Neural cell (in vitro differentiated cells): ENCODE measurements around the gene SRC. TPM values are rescaled to one million over a fixed set of nuclear protein-coding genes. Genes with fewer than 3 reads are reported as not detected.

Source experiments
- H2AFZ ChIP-seq: fragments of 200-600, 300-800 bp; sonication (generic), shearing (Covaris generic); 2 replicates; pipeline ENCODE4 v1.6.0; 2014; ENCODE audit warnings: low read depth, mild to moderate bottlenecking, antibody characterized with exemption, low read length, moderate library complexity
- H3F3A ChIP-seq: fragments of 200-600 bp; shearing (Covaris generic); 2 replicates; pipeline ENCODE4 v1.6.1; 2016; ENCODE audit warnings: mild to moderate bottlenecking, moderate library complexity, mixed read lengths, antibody characterized with exemption, low read length; ENCODE audit not compliant: insufficient read depth, poor library complexity, severe bottlenecking
- H3K27ac ChIP-seq: fragments of 200-600, 300-800 bp; sonication (generic), shearing (Covaris generic); 2 replicates; pipeline ENCODE4 v1.5.1; 2014; ENCODE audit warnings: mild to moderate bottlenecking, low read length, moderate library complexity
- H3K27me3 ChIP-seq: fragments of 300-800, 200-600 bp; sonication (generic), shearing (Covaris generic); 2 replicates; pipeline ENCODE4 v1.6.0; 2014; ENCODE audit warnings: mild to moderate bottlenecking, low read depth, low read length, moderate library complexity; ENCODE audit not compliant: insufficient read depth
- H3K36me3 ChIP-seq: fragments of 300-800, 200-600 bp; sonication (generic), shearing (Covaris generic); 2 replicates; pipeline ENCODE4 v1.5.1; 2014; ENCODE audit warnings: mild to moderate bottlenecking, antibody characterized with exemption, low read length, moderate library complexity; ENCODE audit not compliant: insufficient read depth
- H3K4me2 ChIP-seq: fragments of 300-800, 200-600 bp; sonication (generic), shearing (Covaris generic); 2 replicates; pipeline ENCODE4 v1.6.0; 2014; ENCODE audit warnings: mild to moderate bottlenecking, low read length
- H3K4me3 ChIP-seq: fragments of 300-800, 200-600 bp; sonication (generic), shearing (Covaris generic); 2 replicates; pipeline ENCODE4 v1.5.1; 2014; ENCODE audit warnings: mild to moderate bottlenecking, low read length, moderate library complexity
- H3K79me2 ChIP-seq: fragments of 200-600 bp; shearing (Covaris generic); replicated peaks from 2 replicates; pipeline ENCODE4 v1.6.0; 2014; ENCODE audit warnings: mild to moderate bottlenecking, low read length, moderate library complexity; ENCODE audit not compliant: insufficient read depth
- H3K9ac ChIP-seq: fragments of 300-800, 200-600 bp; sonication (generic), shearing (Covaris generic); 2 replicates; pipeline ENCODE4 v1.6.1; 2016; ENCODE audit warnings: mild to moderate bottlenecking, low read length, mixed read lengths
- H3K9me2 ChIP-seq: fragments of 200-600 bp; shearing (Covaris generic); 2 replicates; pipeline ENCODE4 v1.6.1; 2016; ENCODE audit warnings: mild to moderate bottlenecking, low read length, mixed read lengths; ENCODE audit not compliant: insufficient read depth
- H3K9me3 ChIP-seq: fragments of 200-600, 300-800 bp; sonication (generic), shearing (Covaris generic); 2 replicates; pipeline ENCODE4 v1.6.1; 2016; ENCODE audit warnings: mild to moderate bottlenecking, mixed run types, low read length, moderate library complexity, mixed read lengths
- H4K20me1 ChIP-seq: fragments of 200-600 bp; shearing (Covaris generic); 2 replicates; pipeline ENCODE4 v1.6.1; 2016; ENCODE audit warnings: mild to moderate bottlenecking, mixed run types; ENCODE audit not compliant: insufficient read depth
- EP300 ChIP-seq: fragments of 450-650 bp; conservative IDR thresholded peaks from 2 replicates; pipeline ENCODE4 v1.6.1; 2014; ENCODE audit warnings: antibody characterized with exemption, mild to moderate bottlenecking, moderate library complexity; ENCODE audit not compliant: poor library complexity, severe bottlenecking
- EZH2 ChIP-seq: fragments of 200-600, 300-800 bp; shearing (Covaris generic), sonication (generic); IDR thresholded peaks from 2 replicates; pipeline ENCODE4 v1.6.1; 2014; ENCODE audit warnings: antibody characterized with exemption, low read length, borderline replicate concordance, mild to moderate bottlenecking; ENCODE audit not compliant: insufficient read depth, poor library complexity, severe bottlenecking
- MXI1 ChIP-seq: fragments of 450-650 bp; conservative IDR thresholded peaks from 2 replicates; pipeline ENCODE4 v1.6.1; 2014; ENCODE audit warnings: antibody characterized with exemption, mild to moderate bottlenecking; ENCODE audit not compliant: poor library complexity, severe bottlenecking
- POLR2AphosphoS5 ChIP-seq: IDR thresholded peaks from 2 replicates; pipeline ENCODE4 v1.6.1; 2012
- RAD21 ChIP-seq: fragments of 450-650 bp; conservative IDR thresholded peaks from 2 replicates; pipeline ENCODE4 v1.6.1; 2014; ENCODE audit warnings: antibody characterized with exemption, mild to moderate bottlenecking, moderate library complexity
- SMC3 ChIP-seq: fragments of 450-650 bp; conservative IDR thresholded peaks from 2 replicates; pipeline ENCODE4 v1.6.1; 2014; ENCODE audit warnings: antibody characterized with exemption, mild to moderate bottlenecking, moderate library complexity; ENCODE audit not compliant: poor library complexity
- TAF1 ChIP-seq: IDR thresholded peaks from 2 replicates; pipeline ENCODE4 v1.6.1; 2012; ENCODE audit warnings: low read depth
- polyA plus RNA-seq: library from polyadenylated mRNA; depleted of rRNA; stranded (reverse); fragments of >200 nt; gene quantifications from 2 replicates; pipeline ENCODE4 v1.2.3, GENCODE V29; 2014
- TF ChIP-seq, protein P1 (sequence below): fragments of 450-650 bp; IDR thresholded peaks from 2 replicates; pipeline ENCODE4 v1.5.1; 2014; ENCODE audit warnings: antibody characterized with exemption, mild to moderate bottlenecking, moderate library complexity; ENCODE audit not compliant: poor library complexity, severe bottlenecking
- TF ChIP-seq, protein P2 (sequence below): IDR thresholded peaks from 2 replicates; pipeline ENCODE4 v1.6.1; 2012; ENCODE audit warnings: borderline replicate concordance

The SRC gene
- polyA plus RNA-seq, 1 donor from 2014 or later: 39.0 TPM

DNA sequence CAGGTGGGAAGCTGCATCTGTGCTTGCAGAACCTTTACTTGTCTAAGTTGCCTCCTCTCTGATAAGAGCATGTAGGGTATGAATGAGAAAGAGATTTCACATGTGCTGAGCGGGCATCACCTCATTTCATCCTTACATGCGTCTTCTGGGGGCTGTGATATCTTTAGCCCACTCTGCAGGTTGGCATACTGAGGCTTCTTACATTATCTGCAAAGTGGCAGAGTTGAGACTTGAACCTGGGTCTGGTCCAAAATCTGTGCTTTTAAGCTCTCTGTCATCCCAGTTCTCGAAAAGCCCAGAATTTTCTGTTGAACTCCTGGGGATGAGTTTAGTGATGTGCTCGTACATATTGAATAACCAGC lies 2.0 kb upstream of the SRC start:
- no peak overlapping the region for H3K27ac ChIP-seq
- no peak overlapping the region for H3K9ac ChIP-seq
- TF ChIP-seq POLR2AphosphoS5 (no peak), SMC3 (no peak), MXI1 (no peak), RAD21 (no peak), TAF1 (no peak), EP300 (no peak), EZH2 (no peak)
- TF ChIP-seq, protein P1, sequence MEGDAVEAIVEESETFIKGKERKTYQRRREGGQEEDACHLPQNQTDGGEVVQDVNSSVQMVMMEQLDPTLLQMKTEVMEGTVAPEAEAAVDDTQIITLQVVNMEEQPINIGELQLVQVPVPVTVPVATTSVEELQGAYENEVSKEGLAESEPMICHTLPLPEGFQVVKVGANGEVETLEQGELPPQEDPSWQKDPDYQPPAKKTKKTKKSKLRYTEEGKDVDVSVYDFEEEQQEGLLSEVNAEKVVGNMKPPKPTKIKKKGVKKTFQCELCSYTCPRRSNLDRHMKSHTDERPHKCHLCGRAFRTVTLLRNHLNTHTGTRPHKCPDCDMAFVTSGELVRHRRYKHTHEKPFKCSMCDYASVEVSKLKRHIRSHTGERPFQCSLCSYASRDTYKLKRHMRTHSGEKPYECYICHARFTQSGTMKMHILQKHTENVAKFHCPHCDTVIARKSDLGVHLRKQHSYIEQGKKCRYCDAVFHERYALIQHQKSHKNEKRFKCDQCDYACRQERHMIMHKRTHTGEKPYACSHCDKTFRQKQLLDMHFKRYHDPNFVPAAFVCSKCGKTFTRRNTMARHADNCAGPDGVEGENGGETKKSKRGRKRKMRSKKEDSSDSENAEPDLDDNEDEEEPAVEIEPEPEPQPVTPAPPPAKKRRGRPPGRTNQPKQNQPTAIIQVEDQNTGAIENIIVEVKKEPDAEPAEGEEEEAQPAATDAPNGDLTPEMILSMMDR: no peak
- TF ChIP-seq, protein P2, sequence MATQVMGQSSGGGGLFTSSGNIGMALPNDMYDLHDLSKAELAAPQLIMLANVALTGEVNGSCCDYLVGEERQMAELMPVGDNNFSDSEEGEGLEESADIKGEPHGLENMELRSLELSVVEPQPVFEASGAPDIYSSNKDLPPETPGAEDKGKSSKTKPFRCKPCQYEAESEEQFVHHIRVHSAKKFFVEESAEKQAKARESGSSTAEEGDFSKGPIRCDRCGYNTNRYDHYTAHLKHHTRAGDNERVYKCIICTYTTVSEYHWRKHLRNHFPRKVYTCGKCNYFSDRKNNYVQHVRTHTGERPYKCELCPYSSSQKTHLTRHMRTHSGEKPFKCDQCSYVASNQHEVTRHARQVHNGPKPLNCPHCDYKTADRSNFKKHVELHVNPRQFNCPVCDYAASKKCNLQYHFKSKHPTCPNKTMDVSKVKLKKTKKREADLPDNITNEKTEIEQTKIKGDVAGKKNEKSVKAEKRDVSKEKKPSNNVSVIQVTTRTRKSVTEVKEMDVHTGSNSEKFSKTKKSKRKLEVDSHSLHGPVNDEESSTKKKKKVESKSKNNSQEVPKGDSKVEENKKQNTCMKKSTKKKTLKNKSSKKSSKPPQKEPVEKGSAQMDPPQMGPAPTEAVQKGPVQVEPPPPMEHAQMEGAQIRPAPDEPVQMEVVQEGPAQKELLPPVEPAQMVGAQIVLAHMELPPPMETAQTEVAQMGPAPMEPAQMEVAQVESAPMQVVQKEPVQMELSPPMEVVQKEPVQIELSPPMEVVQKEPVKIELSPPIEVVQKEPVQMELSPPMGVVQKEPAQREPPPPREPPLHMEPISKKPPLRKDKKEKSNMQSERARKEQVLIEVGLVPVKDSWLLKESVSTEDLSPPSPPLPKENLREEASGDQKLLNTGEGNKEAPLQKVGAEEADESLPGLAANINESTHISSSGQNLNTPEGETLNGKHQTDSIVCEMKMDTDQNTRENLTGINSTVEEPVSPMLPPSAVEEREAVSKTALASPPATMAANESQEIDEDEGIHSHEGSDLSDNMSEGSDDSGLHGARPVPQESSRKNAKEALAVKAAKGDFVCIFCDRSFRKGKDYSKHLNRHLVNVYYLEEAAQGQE: no peak
- H2AFZ ChIP-seq: no peak overlapping the region
- H3K9me3 ChIP-seq: no peaks in the 10 kb centered on the region
- no peaks in the 10 kb centered on the region for H3K27me3 ChIP-seq
- no peak overlapping the region for H3K4me3 ChIP-seq
- peaks cover 30% of the 10 kb centered on the region for H3K79me2 ChIP-seq
- no peaks in the 10 kb centered on the region for H3K36me3 ChIP-seq
- no peaks in the 10 kb centered on the region for H4K20me1 ChIP-seq
- no peaks in the 10 kb centered on the region for H3F3A ChIP-seq
- no peaks in the 10 kb centered on the region for H3K9me2 ChIP-seq
- no peak overlapping the region for H3K4me2 ChIP-seq

DNA sequence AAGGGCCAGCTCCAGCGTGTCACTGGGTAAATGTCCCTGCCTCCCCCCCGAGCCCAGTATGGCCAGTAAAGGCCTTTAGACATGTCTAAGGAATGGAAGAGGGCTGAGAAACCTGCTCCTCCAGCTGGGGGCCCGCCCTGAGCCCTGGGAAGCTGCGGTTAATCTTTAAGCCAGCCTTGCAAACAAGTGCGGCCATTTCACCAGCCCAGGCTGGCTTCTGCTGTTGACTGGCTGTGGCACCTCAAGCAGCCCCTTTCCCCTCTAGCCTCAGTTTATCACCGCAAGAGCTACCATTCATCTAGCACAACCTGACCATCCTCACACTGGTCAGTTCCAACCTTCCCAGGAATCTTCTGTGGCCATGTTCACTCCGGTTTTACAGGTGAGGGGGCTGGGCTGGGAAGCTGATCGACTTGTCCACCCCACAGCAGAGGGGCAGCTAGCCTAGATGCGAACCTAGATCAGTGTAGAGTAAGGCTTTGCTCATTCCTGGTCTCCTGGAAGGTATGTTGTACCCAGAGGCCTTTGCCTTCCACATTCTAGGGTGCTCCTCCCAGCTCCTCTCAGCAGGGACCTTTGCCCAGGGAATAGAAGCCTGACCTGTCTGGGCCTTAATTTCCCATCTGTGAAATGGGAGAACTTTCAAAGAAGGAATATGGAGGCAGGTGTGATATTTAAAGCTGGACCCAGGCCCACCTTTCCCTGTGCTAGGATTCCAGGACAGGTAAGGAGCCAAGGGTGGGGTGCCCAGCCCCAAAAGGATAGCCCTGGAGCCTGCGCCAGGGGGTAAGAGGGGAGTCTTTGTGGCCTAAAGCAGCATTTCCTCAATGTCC lies 1.2 kb upstream of the SRC start:
- Histone ChIP-seq H3K4me3 (peak overlapping the region; percentile 81), H3K27me3 (no peaks in the 10 kb centered on the region), H3K9ac (no peak overlapping the region), H3K36me3 (no peaks in the 10 kb centered on the region), H3K9me3 (no peaks in the 10 kb centered on the region), H3K27ac (no peak overlapping the region), H3F3A (no peaks in the 10 kb centered on the region), H3K9me2 (no peaks in the 10 kb centered on the region), H3K79me2 (peaks cover 35% of the 10 kb centered on the region), H2AFZ (no peak overlapping the region), H4K20me1 (no peaks in the 10 kb centered on the region), H3K4me2 (no peak overlapping the region)
- TF ChIP-seq SMC3 (no peak), RAD21 (no peak), EZH2 (no peak), POLR2AphosphoS5 (no peak), MXI1 (no peak), TAF1 (no peak), EP300 (no peak)
- TF ChIP-seq, protein P1: no peak
- TF ChIP-seq, protein P2: no peak
